Suprapubic skin (tissue), 4 donors: ENCODE results near the gene FRMD4A. TPM values are rescaled to one million over a fixed set of nuclear protein-coding genes. Genes with fewer than 3 reads are reported as not detected.

Experiments used
- DNase-seq, 2 donors: peaks; one replicate each; pipeline ENCODE4 v3.0.0-alpha.2; 2019; ENCODE audit warnings: low spot score in 2 of 2
- H3K27ac ChIP-seq: fragments of 200-600 bp; sonication (generic); one replicate; pipeline ENCODE4 v1.5.1; 2019
- H3K27me3 ChIP-seq: fragments of 200-600 bp; sonication (generic); one replicate; pipeline ENCODE4 v1.5.1; 2019
- H3K36me3 ChIP-seq: fragments of 200-600 bp; sonication (generic); one replicate; pipeline ENCODE4 v1.5.1; 2019
- H3K4me1 ChIP-seq: fragments of 200-600 bp; sonication (generic); one replicate; pipeline ENCODE4 v1.5.1; 2019
- H3K4me3 ChIP-seq: fragments of 200-600 bp; sonication (generic); one replicate; pipeline ENCODE4 v1.5.1; 2019; ENCODE audit warnings: mild to moderate bottlenecking
- H3K9me3 ChIP-seq: fragments of 200-600 bp; sonication (generic); one replicate; pipeline ENCODE4 v1.5.1; 2019
- EP300 ChIP-seq: sonication (generic); formaldehyde crosslinking; IDR thresholded peaks from one replicate; pipeline ENCODE4 v1.6.1; 2017; ENCODE audit warnings: antibody characterized with exemption
- POLR2A ChIP-seq, 2 donors: fragments of 450-650 bp; IDR thresholded peaks; one replicate each; pipeline ENCODE4 v1.6.1; 2017; ENCODE audit warnings: antibody characterized with exemption in 2 of 2, mild to moderate bottlenecking in 2 of 2, moderate library complexity in 2 of 2
- POLR2AphosphoS5 ChIP-seq, 3 donors: sonication (generic); formaldehyde crosslinking; IDR thresholded peaks; one replicate each; pipeline ENCODE4 v1.6.1; 2017; ENCODE audit warnings: antibody characterized with exemption in 3 of 3
- WGBS: methylation state at CpG from one replicate; pipeline ENCODE4 v1.1.5; 2018; 5-methylcytosine and 5-hydroxymethylcytosine counted together
- total RNA-seq, 4 donors: library from RNA; depleted of rRNA; stranded (reverse); fragments of >200 nt; gene quantifications; one replicate each; pipeline ENCODE4 v1.1.0, GENCODE V29; 2016
- TF ChIP-seq, protein P1 (sequence below), 2 donors: fragments of 200-600 bp in 1 of 2; fragments of 450-650 bp in 1 of 2; sonication (generic) in 1 of 2; IDR thresholded peaks; one replicate each; pipeline ENCODE4 v1.5.1; 2016 to 2019; ENCODE audit warnings: antibody characterized with exemption in 2 of 2, mild to moderate bottlenecking in 1 of 2, moderate library complexity in 1 of 2

Gene FRMD4A
- total RNA-seq, 4 donors from 2014 or later: 27.4 to 86.3 (median 58.0) TPM

DNA sequence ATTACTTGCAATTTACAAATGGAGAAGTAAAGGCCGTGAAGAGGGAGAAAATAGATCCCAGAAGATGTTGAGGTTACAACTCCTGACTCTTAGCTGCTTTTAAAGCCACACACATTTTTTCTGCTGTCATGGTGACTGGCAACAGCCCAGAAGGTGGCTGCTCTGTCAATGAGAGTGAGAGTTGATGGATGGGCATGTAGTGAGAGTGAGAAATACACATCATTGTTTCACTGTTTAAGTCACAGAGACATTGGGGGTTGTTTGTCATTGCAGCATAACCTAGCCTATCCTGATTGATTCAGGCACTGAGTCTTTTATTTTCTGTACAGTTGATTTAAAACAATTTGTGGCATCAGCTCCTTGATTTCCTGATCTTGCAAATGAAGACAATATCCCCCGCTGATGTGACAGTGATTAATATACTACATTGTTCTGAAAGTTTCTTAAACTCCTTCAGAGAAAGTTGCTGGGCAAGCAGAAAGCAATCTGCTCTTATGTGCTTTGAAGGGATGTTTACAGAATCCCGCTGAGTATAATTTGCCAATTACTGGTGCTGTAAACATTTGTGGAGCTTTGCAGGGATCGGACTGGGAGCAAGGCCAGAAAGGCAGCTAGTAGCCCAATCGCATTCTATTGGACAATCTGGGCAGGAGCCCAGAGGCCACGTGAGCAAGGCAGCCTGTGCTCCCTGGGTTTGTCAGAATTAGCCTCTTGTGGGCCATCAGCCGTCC, 514.4 kb downstream of the FRMD4A start:
- no peaks in the 10 kb centered on the region for H3K9me3 ChIP-seq
- no peak overlapping the region for H3K4me3 ChIP-seq
- WGBS: 57% methylated on average over 7 of the region's 7 CpGs
- peaks cover 6% of the 10 kb centered on the region for H3K4me1 ChIP-seq
- TF ChIP-seq POLR2AphosphoS5 (IDR thresholded peaks at IDR 0.05) (no peak), EP300 (no peak), POLR2A (IDR thresholded peaks at IDR 0.05) (no peak)
- TF ChIP-seq, protein P1, sequence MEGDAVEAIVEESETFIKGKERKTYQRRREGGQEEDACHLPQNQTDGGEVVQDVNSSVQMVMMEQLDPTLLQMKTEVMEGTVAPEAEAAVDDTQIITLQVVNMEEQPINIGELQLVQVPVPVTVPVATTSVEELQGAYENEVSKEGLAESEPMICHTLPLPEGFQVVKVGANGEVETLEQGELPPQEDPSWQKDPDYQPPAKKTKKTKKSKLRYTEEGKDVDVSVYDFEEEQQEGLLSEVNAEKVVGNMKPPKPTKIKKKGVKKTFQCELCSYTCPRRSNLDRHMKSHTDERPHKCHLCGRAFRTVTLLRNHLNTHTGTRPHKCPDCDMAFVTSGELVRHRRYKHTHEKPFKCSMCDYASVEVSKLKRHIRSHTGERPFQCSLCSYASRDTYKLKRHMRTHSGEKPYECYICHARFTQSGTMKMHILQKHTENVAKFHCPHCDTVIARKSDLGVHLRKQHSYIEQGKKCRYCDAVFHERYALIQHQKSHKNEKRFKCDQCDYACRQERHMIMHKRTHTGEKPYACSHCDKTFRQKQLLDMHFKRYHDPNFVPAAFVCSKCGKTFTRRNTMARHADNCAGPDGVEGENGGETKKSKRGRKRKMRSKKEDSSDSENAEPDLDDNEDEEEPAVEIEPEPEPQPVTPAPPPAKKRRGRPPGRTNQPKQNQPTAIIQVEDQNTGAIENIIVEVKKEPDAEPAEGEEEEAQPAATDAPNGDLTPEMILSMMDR (IDR thresholded peaks at IDR 0.05): no peak
- H3K27ac ChIP-seq: no peak overlapping the region
- no peak for DNase-seq
- no peaks in the 10 kb centered on the region for H3K36me3 ChIP-seq
- H3K27me3 ChIP-seq: peaks cover 4% of the 10 kb centered on the region

DNA sequence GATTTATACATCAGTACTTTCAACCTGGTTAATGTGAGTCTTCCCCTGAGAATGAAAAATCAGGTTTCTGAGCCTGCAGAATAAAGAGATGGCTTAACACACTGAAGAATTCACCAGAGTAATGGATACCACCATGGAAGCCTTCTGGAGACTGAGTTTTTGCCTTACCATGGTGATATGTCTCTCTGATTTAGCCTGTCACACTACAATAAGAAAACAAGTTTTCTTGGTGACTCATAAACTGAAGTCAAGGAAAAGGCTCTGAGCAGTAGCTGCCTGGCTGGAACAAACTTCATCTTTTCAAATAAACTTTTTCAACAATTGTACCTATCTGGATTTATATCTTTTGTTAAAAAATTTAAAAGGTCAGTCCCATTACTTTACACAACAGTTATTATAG, 515.0 kb downstream of the FRMD4A start:
- TF ChIP-seq POLR2A (IDR thresholded peaks at IDR 0.05): no peak
- no peak for TF ChIP-seq EP300
- TF ChIP-seq, protein P1 (IDR thresholded peaks at IDR 0.05): no peak
- no peak for TF ChIP-seq POLR2AphosphoS5 (IDR thresholded peaks at IDR 0.05)
- H3K36me3 ChIP-seq: no peaks in the 10 kb centered on the region
- H3K4me3 ChIP-seq: no peak overlapping the region
- H3K27ac ChIP-seq: no peak overlapping the region
- H3K27me3 ChIP-seq: peaks cover 2% of the 10 kb centered on the region
- no peaks in the 10 kb centered on the region for H3K9me3 ChIP-seq
- peaks cover 5% of the 10 kb centered on the region for H3K4me1 ChIP-seq
- no peak for DNase-seq

DNA sequence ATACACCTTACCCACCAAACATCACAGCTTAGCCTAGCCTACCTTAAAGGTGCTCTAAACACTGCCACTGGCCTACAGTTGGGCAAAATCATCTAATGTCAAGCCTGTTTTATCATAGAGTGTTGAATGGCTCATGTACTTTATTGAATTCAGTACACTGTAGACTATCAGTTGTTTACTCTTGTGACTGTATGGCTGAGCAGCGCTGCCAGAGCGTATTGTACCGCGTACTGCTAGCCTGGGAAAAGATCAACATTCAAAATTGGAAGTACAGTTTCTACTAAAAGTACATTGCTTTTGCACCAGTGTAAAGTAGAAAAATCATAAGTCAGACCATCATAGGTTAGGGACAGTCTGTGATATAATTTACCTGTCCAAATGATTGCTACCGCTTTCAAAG, 517.2 kb downstream of the FRMD4A start:
- no peaks in the 10 kb centered on the region for H3K4me1 ChIP-seq
- DNase-seq: no peak
- no peak overlapping the region for H3K27ac ChIP-seq
- no peak overlapping the region for H3K4me3 ChIP-seq
- no peaks in the 10 kb centered on the region for H3K9me3 ChIP-seq
- 93% methylated on average over 5 of the region's 5 CpGs for WGBS
- TF ChIP-seq POLR2A (IDR thresholded peaks at IDR 0.05) (no peak), POLR2AphosphoS5 (IDR thresholded peaks at IDR 0.05) (no peak), EP300 (no peak)
- TF ChIP-seq, protein P1 (IDR thresholded peaks at IDR 0.05): no peak
- H3K36me3 ChIP-seq: no peaks in the 10 kb centered on the region
- H3K27me3 ChIP-seq: no peaks in the 10 kb centered on the region

DNA sequence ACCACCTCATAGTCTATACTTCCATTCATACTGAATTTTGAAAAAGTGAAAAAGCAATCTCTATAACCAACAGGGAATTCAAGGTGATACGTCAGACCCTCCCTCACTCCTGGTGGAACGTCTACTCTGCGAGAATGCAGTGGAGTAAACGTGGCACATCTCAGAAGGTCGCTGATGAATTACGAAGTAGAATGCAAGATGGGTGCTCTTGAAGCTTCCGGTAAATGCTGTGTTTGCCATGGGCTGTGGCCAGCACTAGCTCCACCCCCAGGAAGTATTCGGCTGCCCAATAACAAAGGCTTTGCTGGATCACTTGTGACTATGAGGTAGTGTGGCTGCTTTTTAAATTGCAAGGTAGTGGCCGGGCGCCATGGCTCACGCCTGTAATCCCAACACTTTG, 517.9 kb downstream of the FRMD4A start:
- Histone ChIP-seq H3K4me1 (no peaks in the 10 kb centered on the region), H3K9me3 (no peaks in the 10 kb centered on the region), H3K4me3 (no peak overlapping the region), H3K36me3 (no peaks in the 10 kb centered on the region), H3K27ac (no peak overlapping the region), H3K27me3 (no peaks in the 10 kb centered on the region)
- DNase-seq: no peak
- TF ChIP-seq POLR2AphosphoS5 (IDR thresholded peaks at IDR 0.05): no peak
- no peak for TF ChIP-seq EP300
- TF ChIP-seq, protein P1 (IDR thresholded peaks at IDR 0.05): no peak
- TF ChIP-seq POLR2A (IDR thresholded peaks at IDR 0.05): no peak
- 93% methylated on average over 11 of the region's 11 CpGs for WGBS

DNA sequence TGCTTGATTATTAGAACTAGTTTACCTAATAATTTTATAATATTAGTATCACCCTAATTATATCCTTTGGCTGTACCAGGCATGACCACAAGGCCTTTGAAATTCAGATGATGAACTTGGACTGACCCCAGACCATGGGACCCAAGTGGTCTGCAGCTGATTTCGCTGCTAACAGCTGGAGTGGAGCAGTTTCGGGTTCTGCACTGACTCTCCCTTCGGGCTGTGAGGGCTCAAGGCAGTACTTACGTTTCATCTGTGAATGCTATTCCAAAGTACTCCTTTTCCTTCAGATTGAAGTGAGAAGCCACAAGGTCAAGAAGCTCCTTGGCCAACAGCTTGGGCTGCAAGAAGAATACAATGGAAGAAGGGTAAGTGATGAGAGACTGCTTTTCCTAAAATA, 520.2 kb downstream of the FRMD4A start:
- H3K27ac ChIP-seq: no peak overlapping the region
- 93% methylated on average over 4 of the region's 4 CpGs for WGBS
- TF ChIP-seq POLR2A (IDR thresholded peaks at IDR 0.05) (no peak), POLR2AphosphoS5 (IDR thresholded peaks at IDR 0.05) (no peak), EP300 (no peak)
- TF ChIP-seq, protein P1 (IDR thresholded peaks at IDR 0.05): no peak
- no peaks in the 10 kb centered on the region for H3K4me1 ChIP-seq
- H3K9me3 ChIP-seq: no peaks in the 10 kb centered on the region
- no peak overlapping the region for H3K4me3 ChIP-seq
- H3K27me3 ChIP-seq: no peaks in the 10 kb centered on the region
- no peak for DNase-seq
- H3K36me3 ChIP-seq: no peaks in the 10 kb centered on the region
